H9 (cell line): ENCODE data around the gene PIGS. TPM values are rescaled to one million over a fixed set of nuclear protein-coding genes. Genes with fewer than 3 reads are reported as not detected.

Source experiments
- DNase-seq: peaks from one replicate; pipeline ENCODE4 v3.0.0-alpha.2; 2017
- H2AFZ ChIP-seq: one replicate; pipeline ENCODE4 v1.6.1; 2013; ENCODE audit warnings: mild to moderate bottlenecking, low read length, control low read depth, moderate library complexity
- H2AK5ac ChIP-seq: 2 replicates; pipeline ENCODE4 v1.6.1; 2013; ENCODE audit warnings: low read length, control low read depth, mixed read lengths; ENCODE audit not compliant: insufficient read length
- H2BK120ac ChIP-seq: one replicate; pipeline ENCODE4 v1.6.1; 2013; ENCODE audit warnings: low read depth, mild to moderate bottlenecking, low read length, control low read depth, inconsistent platforms; ENCODE audit not compliant: poor library complexity, severe bottlenecking
- H2BK12ac ChIP-seq: 2 replicates; pipeline ENCODE4 v1.6.1; 2013; ENCODE audit warnings: low read length, control low read depth, mixed read lengths, low read depth; ENCODE audit not compliant: insufficient read length
- H2BK15ac ChIP-seq: 2 replicates; pipeline ENCODE4 v1.6.1; 2013; ENCODE audit warnings: low read depth, low read length, control low read depth
- H2BK20ac ChIP-seq: one replicate; pipeline ENCODE4 v1.6.1; 2013; ENCODE audit warnings: low read depth, mild to moderate bottlenecking, low read length, control low read depth, inconsistent platforms; ENCODE audit not compliant: poor library complexity, severe bottlenecking
- H2BK5ac ChIP-seq: 2 replicates; pipeline ENCODE4 v1.6.1; 2013; ENCODE audit warnings: low read length, control low read depth, mixed read lengths; ENCODE audit not compliant: insufficient read length
- H3K14ac ChIP-seq: 2 replicates; pipeline ENCODE4 v1.6.1; 2013; ENCODE audit warnings: low read length, control low read depth; ENCODE audit not compliant: insufficient read depth
- H3K18ac ChIP-seq: 2 replicates; pipeline ENCODE4 v1.6.1; 2013; ENCODE audit warnings: low read depth, mild to moderate bottlenecking, mixed read lengths, low read length, control low read depth; ENCODE audit not compliant: insufficient read length
- H3K23ac ChIP-seq: 2 replicates; pipeline ENCODE4 v1.6.1; 2013; ENCODE audit warnings: low read length, control low read depth, mixed read lengths, low read depth; ENCODE audit not compliant: insufficient read length
- H3K23me2 ChIP-seq: 2 replicates; pipeline ENCODE4 v1.6.1; 2013; ENCODE audit warnings: low read depth, mild to moderate bottlenecking, mixed read lengths, low read length, control low read depth; ENCODE audit not compliant: insufficient read length, poor library complexity, severe bottlenecking
- H3K27ac ChIP-seq: 2 replicates; pipeline ENCODE4 v1.5.1; 2013; ENCODE audit warnings: low read length, control low read depth, mixed read lengths, low read depth; ENCODE audit not compliant: insufficient read length
- H3K27me3 ChIP-seq: 2 replicates; pipeline ENCODE4 v1.6.1; 2013; ENCODE audit warnings: low read length, control low read depth, inconsistent platforms; ENCODE audit not compliant: insufficient read depth
- H3K4ac ChIP-seq: 2 replicates; pipeline ENCODE4 v1.6.1; 2013; ENCODE audit warnings: low read depth, mild to moderate bottlenecking, control low read depth, inconsistent platforms, low read length, moderate library complexity
- H3K4me1 ChIP-seq: 2 replicates; pipeline ENCODE4 v1.6.1; 2013; ENCODE audit warnings: low read length, control low read depth, inconsistent platforms; ENCODE audit not compliant: insufficient read depth
- H3K4me2 ChIP-seq: 2 replicates; pipeline ENCODE4 v1.6.1; 2013; ENCODE audit warnings: low read length, control low read depth, mixed read lengths; ENCODE audit not compliant: insufficient read length, insufficient read depth
- H3K56ac ChIP-seq: 2 replicates; pipeline ENCODE4 v1.6.1; 2013; ENCODE audit warnings: low read depth, mild to moderate bottlenecking, mixed read lengths, low read length, control low read depth; ENCODE audit not compliant: insufficient read length
- H3K79me1 ChIP-seq: 2 replicates; pipeline ENCODE4 v1.6.1; 2013; ENCODE audit warnings: low read depth, mild to moderate bottlenecking, moderate library complexity, low read length, control low read depth, inconsistent platforms; ENCODE audit not compliant: insufficient read depth, poor library complexity, severe bottlenecking
- H3K79me2 ChIP-seq: 2 replicates; pipeline ENCODE4 v1.6.1; 2013; ENCODE audit warnings: low read length, control low read depth, inconsistent platforms; ENCODE audit not compliant: insufficient read depth
- H3K9ac ChIP-seq: 2 replicates; pipeline ENCODE4 v1.6.1; 2013; ENCODE audit warnings: low read length, control low read depth, mixed read lengths; ENCODE audit not compliant: insufficient read length; ENCODE audit errors: extremely low read depth
- H3K9me3 ChIP-seq: one replicate; pipeline ENCODE4 v1.6.1; 2013; ENCODE audit warnings: low read depth, low read length, inconsistent platforms; ENCODE audit not compliant: control insufficient read depth
- H3T11ph ChIP-seq: one replicate; pipeline ENCODE4 v1.6.1; 2013; ENCODE audit warnings: mild to moderate bottlenecking, low read length, control low read depth, inconsistent platforms
- H4K20me1 ChIP-seq: one replicate; pipeline ENCODE4 v1.6.1; 2013; ENCODE audit not compliant: control insufficient read depth, insufficient read length, insufficient read depth
- H4K5ac ChIP-seq: 2 replicates; pipeline ENCODE4 v1.6.1; 2013; ENCODE audit warnings: low read depth, mild to moderate bottlenecking, mixed read lengths, low read length, control low read depth; ENCODE audit not compliant: insufficient read length
- H4K8ac ChIP-seq: replicated peaks from 2 replicates; pipeline ENCODE4 v1.6.1; 2013; ENCODE audit warnings: low read length, control low read depth, mixed read lengths, low read depth; ENCODE audit not compliant: insufficient read length
- H4K91ac ChIP-seq: 2 replicates; pipeline ENCODE4 v1.6.1; 2013; ENCODE audit warnings: low read depth, mild to moderate bottlenecking, moderate library complexity, mixed read lengths, low read length, control low read depth; ENCODE audit not compliant: insufficient read length
- H3K27ac Mint-ChIP-seq, 3 experiments: 2 replicates in 2 of 3; 3 replicates in 1 of 3; pipeline ENCODE4 v1.8.0; 2020 to 2021; ENCODE audit warnings: mixed read lengths in 3 of 3, mild to moderate bottlenecking in 1 of 3, moderate library complexity in 1 of 3
- H3K27me3 Mint-ChIP-seq: 2 replicates; pipeline ENCODE4 v1.8.0; 2021; ENCODE audit warnings: low read depth, mild to moderate bottlenecking, moderate library complexity, mixed read lengths
- H3K36me3 Mint-ChIP-seq, 3 experiments: 2 replicates in 2 of 3; 3 replicates in 1 of 3; pipeline ENCODE4 v1.8.0; 2020 to 2021; ENCODE audit warnings: low read depth in 3 of 3, mixed read lengths in 3 of 3; ENCODE audit not compliant: insufficient read depth in 1 of 3
- H3K4me1 Mint-ChIP-seq, 2 experiments: 2 replicates each; pipeline ENCODE4 v1.8.0; 2020; ENCODE audit warnings: mixed read lengths in 2 of 2
- H3K4me3 Mint-ChIP-seq, 2 experiments: 2 replicates in 1 of 2; 3 replicates in 1 of 2; pipeline ENCODE4 v1.8.0; 2020 to 2021; ENCODE audit warnings: mild to moderate bottlenecking in 2 of 2, mixed read lengths in 2 of 2, moderate library complexity in 1 of 2
- H3K9me3 Mint-ChIP-seq, 2 experiments: 2 replicates in 1 of 2; 3 replicates in 1 of 2; pipeline ENCODE4 v1.8.0; 2020; ENCODE audit warnings: mild to moderate bottlenecking in 2 of 2, mixed read lengths in 2 of 2, moderate library complexity in 1 of 2
- WGBS: extraction: QIAGEN DNeasy Blood & Tissue Kit; methylation state at CpG from one replicate; pipeline ENCODE4 v1.1.7; 2013; ENCODE audit warnings: missing lambda C conversion rate, low lambda C conversion rate, mixed read lengths; ENCODE audit not compliant: insufficient read length; ENCODE audit errors: extremely low coverage; 5-methylcytosine and 5-hydroxymethylcytosine counted together
- total RNA-seq: library from RNA; stranded (reverse); gene quantifications from 2 replicates; pipeline ENCODE4 v1.2.1, GENCODE V29; 2021
- TF ChIP-seq, protein P1 (sequence below): fragments of 200-600 bp; sonication (generic); conservative IDR thresholded peaks from 3 replicates; pipeline ENCODE4 v1.8.0; 2021; ENCODE audit warnings: antibody characterized with exemption, mild to moderate bottlenecking

PIGS gene
- total RNA-seq, 1 experiment from 2014 or later = 45.8 TPM

DNA sequence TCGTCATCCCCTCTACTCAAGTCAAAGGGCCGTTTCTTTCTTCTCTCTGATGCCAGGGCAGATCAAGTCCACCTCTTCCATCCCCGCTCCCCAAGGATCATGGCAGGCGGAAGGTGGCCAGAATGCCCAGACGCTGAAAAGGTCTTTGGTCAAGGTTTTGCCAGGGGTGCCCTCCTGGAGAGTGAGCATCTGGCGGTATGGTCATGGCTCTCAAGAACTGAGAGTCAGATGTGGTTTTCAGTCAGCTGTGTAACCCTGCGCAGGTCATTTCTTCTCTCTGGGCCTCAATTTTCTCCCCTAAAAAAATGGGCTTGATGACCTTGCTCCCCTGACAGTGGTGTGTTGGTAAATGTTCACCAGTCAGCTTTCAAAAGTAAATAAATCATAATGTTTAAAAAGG is 52.7 kb downstream of the PIGS start:
- no peak overlapping the region for H4K5ac ChIP-seq
- H3K4ac ChIP-seq = no peak overlapping the region
- no peak overlapping the region for H2BK20ac ChIP-seq
- no peak overlapping the region for H3K27ac Mint-ChIP-seq
- H3K79me2 ChIP-seq = no peaks in the 10 kb centered on the region
- H3K4me1 ChIP-seq = no peaks in the 10 kb centered on the region
- H2BK5ac ChIP-seq = no peak overlapping the region
- no peak overlapping the region for H4K8ac ChIP-seq
- no peaks in the 10 kb centered on the region for H3K27me3 ChIP-seq
- no peak overlapping the region for H3K23ac ChIP-seq
- H3K27ac ChIP-seq = no peak overlapping the region
- H3K9me3 ChIP-seq = no peaks in the 10 kb centered on the region
- no peak overlapping the region for H2AK5ac ChIP-seq
- no peaks in the 10 kb centered on the region for H3K36me3 Mint-ChIP-seq
- DNase-seq = no peak
- H3K4me1 Mint-ChIP-seq = peaks cover 7 to 15% of the 10 kb centered on the region in 2 experiments
- H3K9me3 Mint-ChIP-seq = peaks cover 2 to 5% of the 10 kb centered on the region in 2 experiments; a peak in 2 of 5 replicates
- no peak overlapping the region for H2AFZ ChIP-seq
- H3K79me1 ChIP-seq = no peaks in the 10 kb centered on the region
- H3K23me2 ChIP-seq = no peaks in the 10 kb centered on the region
- H4K91ac ChIP-seq = no peak overlapping the region
- H3K4me2 ChIP-seq = no peak overlapping the region
- no CpG with 5 or more reads among the region's 7 CpGs for WGBS
- H3K14ac ChIP-seq = no peak overlapping the region
- no peak overlapping the region for H3K9ac ChIP-seq
- H3T11ph ChIP-seq = no peak overlapping the region
- H3K27me3 Mint-ChIP-seq = peaks cover 20% of the 10 kb centered on the region
- no peak overlapping the region for H2BK15ac ChIP-seq
- H4K20me1 ChIP-seq = no peaks in the 10 kb centered on the region
- no peak overlapping the region for H3K18ac ChIP-seq
- H3K4me3 Mint-ChIP-seq = no peak overlapping the region
- no peak overlapping the region for H2BK120ac ChIP-seq
- H3K56ac ChIP-seq = no peak overlapping the region
- no peak overlapping the region for H2BK12ac ChIP-seq
- TF ChIP-seq, protein P1, sequence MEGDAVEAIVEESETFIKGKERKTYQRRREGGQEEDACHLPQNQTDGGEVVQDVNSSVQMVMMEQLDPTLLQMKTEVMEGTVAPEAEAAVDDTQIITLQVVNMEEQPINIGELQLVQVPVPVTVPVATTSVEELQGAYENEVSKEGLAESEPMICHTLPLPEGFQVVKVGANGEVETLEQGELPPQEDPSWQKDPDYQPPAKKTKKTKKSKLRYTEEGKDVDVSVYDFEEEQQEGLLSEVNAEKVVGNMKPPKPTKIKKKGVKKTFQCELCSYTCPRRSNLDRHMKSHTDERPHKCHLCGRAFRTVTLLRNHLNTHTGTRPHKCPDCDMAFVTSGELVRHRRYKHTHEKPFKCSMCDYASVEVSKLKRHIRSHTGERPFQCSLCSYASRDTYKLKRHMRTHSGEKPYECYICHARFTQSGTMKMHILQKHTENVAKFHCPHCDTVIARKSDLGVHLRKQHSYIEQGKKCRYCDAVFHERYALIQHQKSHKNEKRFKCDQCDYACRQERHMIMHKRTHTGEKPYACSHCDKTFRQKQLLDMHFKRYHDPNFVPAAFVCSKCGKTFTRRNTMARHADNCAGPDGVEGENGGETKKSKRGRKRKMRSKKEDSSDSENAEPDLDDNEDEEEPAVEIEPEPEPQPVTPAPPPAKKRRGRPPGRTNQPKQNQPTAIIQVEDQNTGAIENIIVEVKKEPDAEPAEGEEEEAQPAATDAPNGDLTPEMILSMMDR = no peak
